Heart right ventricle (tissue), 16 donors: ENCODE data around the gene SYCP2. TPM values are rescaled to one million over a fixed set of nuclear protein-coding genes. Genes with fewer than 3 reads are reported as not detected.

ENCODE experiments used
- ATAC-seq, 8 donors: fragments of 200-7000 bp; cut with Tn5 transposase; one replicate each; pipeline ENCODE4 v1.9.1; 2020; ENCODE audit warnings: mild to moderate bottlenecking in 8 of 8, moderate library complexity in 8 of 8, moderate number of reproducible peaks in 1 of 8
- DNase-seq, 2 donors: peaks; one replicate each; pipeline ENCODE4 v3.0.0-alpha.2; 2020
- H3K27ac ChIP-seq, 10 donors: fragments of 200-600 bp; sonication (generic) in 2 of 10; one replicate each; pipeline versions ENCODE4 v1.5.0 to v1.8.0; 2020 to 2022; ENCODE audit warnings: mild to moderate bottlenecking in 3 of 10
- H3K27me3 ChIP-seq, 7 donors: fragments of 200-600 bp; one replicate each; pipeline ENCODE4 v1.8.0; 2021 to 2022; ENCODE audit warnings: mild to moderate bottlenecking in 2 of 7
- H3K36me3 ChIP-seq, 9 donors: fragments of 200-600 bp; sonication (generic) in 1 of 9; one replicate each; pipeline versions ENCODE4 v1.5.0 to v1.8.0; 2020 to 2022; ENCODE audit warnings: mild to moderate bottlenecking in 2 of 9
- H3K4me1 ChIP-seq, 9 donors: fragments of 200-600 bp; sonication (generic) in 1 of 9; one replicate each; pipeline versions ENCODE4 v1.5.0 to v1.8.0; 2020 to 2022; ENCODE audit warnings: mild to moderate bottlenecking in 4 of 9
- H3K4me3 ChIP-seq, 10 donors: fragments of 200-600 bp; sonication (generic) in 2 of 10; one replicate each; pipeline versions ENCODE4 v1.5.0 to v1.8.0; 2020 to 2022; ENCODE audit warnings: mild to moderate bottlenecking in 7 of 10, moderate library complexity in 2 of 10
- H3K9me3 ChIP-seq, 11 donors: fragments of 200-600 bp in 10 of 11; sonication (generic) in 2 of 11; one replicate each; pipeline versions ENCODE4 v1.5.0 to v1.8.0; 2013 to 2022; ENCODE audit warnings: mild to moderate bottlenecking in 2 of 11, control low read depth in 1 of 11, moderate library complexity in 1 of 11
- CTCF ChIP-seq, 9 donors: fragments of 200-600 bp; sonication (generic) in 2 of 9; IDR thresholded peaks; one replicate each; pipeline versions ENCODE4 v1.5.0 to v1.8.0; 2021 to 2022; ENCODE audit warnings: antibody characterized with exemption in 9 of 9, mild to moderate bottlenecking in 5 of 9, moderate library complexity in 1 of 9
- WGBS, 2 donors: extraction: QIAGEN DNeasy Blood & Tissue Kit; methylation state at CpG; one replicate each; pipeline ENCODE4 v1.1.7; 2013; ENCODE audit warnings: inconsistent platforms in 1 of 2; 5-methylcytosine and 5-hydroxymethylcytosine counted together
- intact Hi-C, 10 donors: fragments of 100-400 bp; cut with DNase I; formaldehyde crosslinking; loops; one replicate each; pipeline versions ENCODE4 v1.11.1 to v1.14.2; 2022
- polyA plus RNA-seq, 2 donors: library from polyadenylated mRNA; stranded (reverse); fragments of 200-250 nt; gene quantifications; one replicate each; pipeline ENCODE4 v1.2.3, GENCODE V29; 2013
- total RNA-seq, 10 donors: library from RNA; stranded (reverse); fragmentation: NEBNext Ultra II Directional in 3 of 10; extraction: Animal tissue kit (Norgen Biotek cat#: 25700) in 3 of 10; gene quantifications; one replicate each; pipeline versions ENCODE4 v1.2.1 to v1.2.4, GENCODE V29; 2021 to 2023
- donor health status: Arrhythmogenic right ventricular cardiomyopathy.
- donor health status: ischemic (EF 13 %, LVEDD 7.1; RV severe dilation, severe dysfunction).
- donor health status: healthy with polysubstance abuse.
- donor health status: DM: no; HTN: yes; CAD: no.
- donor health status: DM: no; HTN: no; CAD: no.
- donor health status: ischemic (EF 25% LVEDD 6.9; RV normal size, moderate dysfunction).
- donor health status: ischemic (EF 25% LVEDD 5.7; RV mildly dilated, moderate dysfunction).
- donor health status: healthy.
- donor health status: DM: yes; HTN: yes; CAD: no.
- donor health status: Ischemic cardiomyopathy.
- donor health status: ischemic (EF 35%, LVEDD 5.7; RV mildly dilated, moderate dysfunction).
- donor health status: nonischemic (EF 11% LVEDD 7.7; RV severe dilation, severe dysfunction).
- donor health status: DM: yes; HTN: yes; CAD: no.
- donor health status: PGD.
- donor health status: ischemic (EF 29% LVEDD 5.4; RV normal size, mild dysfunction).
- donor health status: nonischemic (EF 23%, LVEDD 6.1; RV moderate dilation, normal function).

The SYCP2 gene
- total and polyA plus RNA-seq, 12 donors: 0.45 to 7.5 (median 0.93) TPM

- Histone ChIP-seq H3K27me3 (no peaks in the 10 kb centered on the region), H3K36me3 (no peaks in the 10 kb centered on the region), H3K4me1 (no peaks in the 10 kb centered on the region), H3K9me3 (no peaks in the 10 kb centered on the region), H3K4me3 (no peak overlapping the region), H3K27ac (no peak overlapping the region)
- intact Hi-C loops: no loop called here
- WGBS, 2 donors: 85 to 91% methylated on average over 1 of the region's 1 CpG
- ATAC-seq (no peak), DNase-seq (no peak)
- no peak for TF ChIP-seq CTCF (IDR thresholded peaks at IDR 0.05)
These were observed 62.3 kb downstream of the SYCP2 start for GRCh38 chr20:59871096-59871495.

GRCh38 chr20:59866338-59866737 lies 67.1 kb downstream of the SYCP2 start:
- no peak for DNase-seq
- H3K27ac ChIP-seq: no peak overlapping the region
- TF ChIP-seq CTCF (IDR thresholded peaks at IDR 0.05): no peak
- peaks cover 0 to 7% (median 0%) of the 10 kb centered on the region in 9 donors for H3K4me1 ChIP-seq
- intact Hi-C loops: no loop called here
- H3K9me3 ChIP-seq: no peaks in the 10 kb centered on the region
- no peak for ATAC-seq
- H3K27me3 ChIP-seq: no peaks in the 10 kb centered on the region
- WGBS, 2 donors: 90 to 94% methylated on average over 3 of the region's 3 CpGs
- H3K4me3 ChIP-seq: no peak overlapping the region
- no peaks in the 10 kb centered on the region for H3K36me3 ChIP-seq

- TF ChIP-seq CTCF (IDR thresholded peaks at IDR 0.05): no peak
- Histone ChIP-seq H3K27me3 (no peaks in the 10 kb centered on the region), H3K4me1 (peaks cover 0 to 7% (median 0%) of the 10 kb centered on the region in 9 donors), H3K4me3 (no peak overlapping the region), H3K36me3 (no peaks in the 10 kb centered on the region), H3K27ac (no peak overlapping the region), H3K9me3 (no peaks in the 10 kb centered on the region)
- DNase-seq (no peak), ATAC-seq (no peak)
- intact Hi-C loops: no loop called here
- 92 to 94% methylated on average over 1 of the region's 1 CpG for WGBS, 2 donors
These were observed 68.7 kb downstream of the SYCP2 start for GRCh38 chr20:59864726-59865125.

- ATAC-seq (peak in 1 of 8 donors; percentile 59), DNase-seq (no peak)
- Histone ChIP-seq H3K4me3 (no peak overlapping the region), H3K27ac (no peak overlapping the region), H3K36me3 (no peaks in the 10 kb centered on the region), H3K9me3 (peaks cover 0 to 12% (median 0%) of the 10 kb centered on the region in 11 donors), H3K4me1 (peaks cover 0 to 7% (median 0%) of the 10 kb centered on the region in 9 donors), H3K27me3 (no peaks in the 10 kb centered on the region)
- intact Hi-C loops: no loop called here
- WGBS, 2 donors: 68 to 81% methylated on average over 3 of the region's 3 CpGs
- no peak for TF ChIP-seq CTCF (IDR thresholded peaks at IDR 0.05)
These were observed 70.4 kb downstream of the SYCP2 start for GRCh38 chr20:59863058-59863457.
